ENCODE data around the gene CST7. TPM values are rescaled to one million over a fixed set of nuclear protein-coding genes. Genes with fewer than 3 reads are reported as not detected.

Gene CST7
- total RNA-seq, 1 donor from 2014 or later: not detected

DNA sequence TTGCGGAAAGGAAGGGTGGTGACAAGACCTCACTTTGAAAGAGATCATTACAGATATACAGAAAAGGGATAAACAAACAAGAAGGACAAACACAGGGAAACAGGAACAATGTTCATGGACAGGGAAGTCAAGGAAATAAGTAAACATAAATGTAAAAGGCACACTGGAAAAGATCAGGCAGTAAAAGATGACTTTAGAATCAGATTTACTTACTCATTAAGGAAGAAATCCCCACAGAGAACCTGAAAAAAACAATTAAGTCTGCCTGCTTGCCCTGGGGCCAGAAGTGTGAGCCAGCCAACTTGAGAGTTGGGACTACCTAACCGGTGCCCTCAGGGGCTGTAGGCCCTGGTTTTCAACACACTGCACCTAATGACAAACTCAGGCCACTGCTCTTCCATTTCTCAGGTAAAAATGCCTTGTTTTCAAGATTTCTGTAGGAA lies 41.8 kb downstream of the CST7 start:
- Histone ChIP-seq H3K79me2 (ENCODE audit: low read depth) (peaks cover 62% of the 10 kb centered on the region), H3K4me3 (peak overlapping the region; percentile 53), H3F3A (ENCODE audit: low read depth) (no peaks in the 10 kb centered on the region), H3K4me2 (peak overlapping the region; percentile 87), H3K27me3 (peaks cover 25% of the 10 kb centered on the region), H3K9me3 (ENCODE audit: low read depth) (no peaks in the 10 kb centered on the region), H3K27ac (no peak overlapping the region), H3K9ac (no peak overlapping the region), H2AFZ (replicated peaks) (no peak overlapping the region), H3K36me3 (no peaks in the 10 kb centered on the region), H3K4me1 (peaks cover 13% of the 10 kb centered on the region), H4K20me1 (ENCODE audit: low read depth) (peaks cover 11% of the 10 kb centered on the region)
- Mint-ChIP-seq H3K4me1 (peaks cover 35% of the 10 kb centered on the region), H3K27me3 (ENCODE audit: insufficient read depth, low read depth) (peaks cover 6% of the 10 kb centered on the region), H3K36me3 (no peaks in the 10 kb centered on the region), H3K9me3 (no peaks in the 10 kb centered on the region), H3K27ac (no peak overlapping the region), H3K4me3 (peak overlapping the region; percentile 98)
- TF ChIP-seq EZH2phosphoT487 (IDR thresholded peaks at IDR 0.05) (no peak), CTCF (IDR thresholded peaks at IDR 0.05) (no peak), EZH2 (IDR thresholded peaks at IDR 0.05) (no peak)
- no peak for DNase-seq (ENCODE audit: low spot score)

DNA sequence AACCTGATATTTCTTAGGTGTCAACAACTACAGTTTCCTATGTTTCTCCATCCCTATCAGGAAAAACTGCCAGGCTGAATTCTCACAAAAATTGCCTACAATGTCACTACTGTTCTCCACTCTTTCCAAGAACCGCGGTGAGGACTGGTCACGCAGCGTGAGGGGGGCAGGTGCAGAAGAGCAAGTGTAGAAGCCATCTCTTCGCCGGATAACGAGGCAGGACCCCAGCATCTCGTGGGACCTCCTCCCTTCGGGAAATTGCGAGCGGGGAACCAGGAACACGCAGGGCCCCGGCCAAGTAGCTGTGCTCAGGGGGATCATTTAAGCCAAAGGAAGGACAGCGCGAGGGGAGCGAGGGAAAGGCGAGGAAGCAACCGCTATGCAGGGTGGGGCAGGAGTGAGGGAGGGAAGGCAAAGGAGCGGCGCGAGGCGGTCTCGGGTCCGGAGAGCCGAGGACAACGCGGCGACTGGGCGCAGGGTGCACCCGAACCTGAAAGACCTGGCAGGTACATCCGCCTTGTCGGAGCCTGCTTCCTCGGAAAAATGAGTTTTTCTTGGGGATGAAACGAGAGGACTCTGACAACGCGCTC lies 42.9 kb downstream of the CST7 start:
- Histone ChIP-seq H3F3A (ENCODE audit: low read depth) (no peaks in the 10 kb centered on the region), H3K27me3 (peaks cover 37% of the 10 kb centered on the region), H3K9ac (peak overlapping the region; percentile 23), H3K4me1 (peaks cover 13% of the 10 kb centered on the region), H3K4me3 (peak overlapping the region; percentile 53), H3K9me3 (ENCODE audit: low read depth) (no peaks in the 10 kb centered on the region), H3K36me3 (no peaks in the 10 kb centered on the region), H3K79me2 (ENCODE audit: low read depth) (peaks cover 51% of the 10 kb centered on the region), H4K20me1 (ENCODE audit: low read depth) (peaks cover 11% of the 10 kb centered on the region), H2AFZ (replicated peaks) (peak overlapping the region; percentile 18), H3K4me2 (peak overlapping the region; percentile 87), H3K27ac (no peak overlapping the region)
- Mint-ChIP-seq H3K4me3 (peak overlapping the region; percentile 98), H3K4me1 (peaks cover 39% of the 10 kb centered on the region), H3K27ac (peak overlapping the region; percentile 14), H3K36me3 (no peaks in the 10 kb centered on the region), H3K9me3 (no peaks in the 10 kb centered on the region), H3K27me3 (ENCODE audit: insufficient read depth, low read depth) (peaks cover 10% of the 10 kb centered on the region)
- peak; percentile 18 for TF ChIP-seq EZH2phosphoT487 (IDR thresholded peaks at IDR 0.05)
- TF ChIP-seq EZH2 (IDR thresholded peaks at IDR 0.05): peak; percentile 20
- TF ChIP-seq CTCF (IDR thresholded peaks at IDR 0.05): no peak
- DNase-seq (ENCODE audit: low spot score): peak; percentile 53

GRCh38 chr20:24992487-24993205 lies 43.6 kb downstream of the CST7 start, which contains the start of gene APMAP:
Gene APMAP, minus strand, starts transcription at chr20:24992751. Its CDS starts 63 bp downstream, at chr20:24992688.
- Histone ChIP-seq H3K27me3 (peaks cover 43% of the 10 kb centered on the region), H2AFZ (replicated peaks) (peak within 1 kb of the TSS; percentile 18), H3K4me2 (peak within 1 kb of the TSS; percentile 87), H3K4me3 (peak within 1 kb of the TSS; percentile 53), H3K4me1 (peaks cover 13% of the 10 kb centered on the region), H3K9me3 (ENCODE audit: low read depth) (no peaks in the 10 kb centered on the region), H3F3A (ENCODE audit: low read depth) (no peaks in the 10 kb centered on the region), H3K79me2 (ENCODE audit: low read depth) (peaks cover 44% of the 10 kb centered on the region), H4K20me1 (ENCODE audit: low read depth) (peaks cover 11% of the 10 kb centered on the region), H3K27ac (no peak within 1 kb of the TSS), H3K36me3 (no peaks in the 10 kb centered on the region), H3K9ac (peak within 1 kb of the TSS; percentile 23)
- Mint-ChIP-seq H3K27ac (peak within 1 kb of the TSS; percentile 14), H3K9me3 (no peaks in the 10 kb centered on the region), H3K27me3 (ENCODE audit: insufficient read depth, low read depth) (peaks cover 10% of the 10 kb centered on the region), H3K4me1 (peaks cover 39% of the 10 kb centered on the region), H3K4me3 (peak within 1 kb of the TSS; percentile 98), H3K36me3 (no peaks in the 10 kb centered on the region)
- DNase-seq (ENCODE audit: low spot score): peak; percentile 96
- TF ChIP-seq CTCF (IDR thresholded peaks at IDR 0.05) (no peak), EZH2 (IDR thresholded peaks at IDR 0.05) (no peak), EZH2phosphoT487 (IDR thresholded peaks at IDR 0.05) (no peak)
